Osteocyte (in vitro differentiated cells): ENCODE data around the gene ST7L. TPM values are rescaled to one million over a fixed set of nuclear protein-coding genes. Genes with fewer than 3 reads are reported as not detected.

Experiments used
- DNase-seq: peaks from one replicate; pipeline ENCODE4 v3.0.0; 2021; ENCODE audit warnings: mixed read lengths; ENCODE audit not compliant: unreplicated experiment; ENCODE audit errors: extremely low spot score
- H3K27ac Mint-ChIP-seq: one replicate; pipeline ENCODE4 v1.8.0; 2021; ENCODE audit warnings: mild to moderate bottlenecking, mixed read lengths; ENCODE audit not compliant: unreplicated experiment
- H3K27me3 Mint-ChIP-seq: one replicate; pipeline ENCODE4 v1.8.0; 2021; ENCODE audit warnings: mixed read lengths; ENCODE audit not compliant: unreplicated experiment
- H3K36me3 Mint-ChIP-seq: one replicate; pipeline ENCODE4 v1.8.0; 2021; ENCODE audit warnings: mixed read lengths; ENCODE audit not compliant: unreplicated experiment
- H3K4me1 Mint-ChIP-seq: one replicate; pipeline ENCODE4 v1.8.0; 2021; ENCODE audit warnings: mixed read lengths; ENCODE audit not compliant: unreplicated experiment
- H3K4me3 Mint-ChIP-seq: one replicate; pipeline ENCODE4 v1.8.0; 2021; ENCODE audit warnings: mild to moderate bottlenecking, moderate library complexity, mixed read lengths; ENCODE audit not compliant: unreplicated experiment
- H3K9me3 Mint-ChIP-seq: one replicate; pipeline ENCODE4 v1.8.0; 2021; ENCODE audit warnings: mixed read lengths; ENCODE audit not compliant: unreplicated experiment
- CTCF ChIP-seq: fragments of 200-600 bp; sonication (generic); IDR thresholded peaks from 2 replicates; pipeline ENCODE4 v1.5.0; 2021; ENCODE audit warnings: antibody characterized with exemption, mild to moderate bottlenecking, moderate library complexity
- total RNA-seq: library from RNA; stranded (reverse); gene quantifications from 2 replicates; pipeline ENCODE4 v1.2.1, GENCODE V29; 2021

The ST7L gene
- total RNA-seq, 1 donor from 2014 or later: 22.4 TPM

GRCh38 chr1:112507921-112508277 is 111.0 kb downstream of the ST7L start:
- Mint-ChIP-seq H3K27ac (no peak overlapping the region), H3K36me3 (no peaks in the 10 kb centered on the region), H3K4me3 (peak overlapping the region; percentile 73), H3K27me3 (peaks cover 9% of the 10 kb centered on the region), H3K4me1 (peaks cover 16% of the 10 kb centered on the region), H3K9me3 (no peaks in the 10 kb centered on the region)
- TF ChIP-seq CTCF: no peak
- DNase-seq: no peak

GRCh38 chr1:112507336-112507735 is 111.6 kb downstream of the ST7L start:
- H3K27me3 Mint-ChIP-seq: peaks cover 10% of the 10 kb centered on the region
- H3K4me3 Mint-ChIP-seq: peak overlapping the region; percentile 73
- peaks cover 15% of the 10 kb centered on the region for H3K4me1 Mint-ChIP-seq
- no peaks in the 10 kb centered on the region for H3K36me3 Mint-ChIP-seq
- no peaks in the 10 kb centered on the region for H3K9me3 Mint-ChIP-seq
- no peak for TF ChIP-seq CTCF
- H3K27ac Mint-ChIP-seq: no peak overlapping the region
- DNase-seq: no peak

- no peak for TF ChIP-seq CTCF
- no peaks in the 10 kb centered on the region for H3K9me3 Mint-ChIP-seq
- no peaks in the 10 kb centered on the region for H3K36me3 Mint-ChIP-seq
- H3K4me3 Mint-ChIP-seq: no peak overlapping the region
- H3K27me3 Mint-ChIP-seq: peaks cover 10% of the 10 kb centered on the region
- H3K4me1 Mint-ChIP-seq: peaks cover 19% of the 10 kb centered on the region
- peak; percentile 65 for DNase-seq
- no peak overlapping the region for H3K27ac Mint-ChIP-seq
Observed at GRCh38 chr1:112506731-112507130, 112.2 kb downstream of the ST7L start.

GRCh38 chr1:112506306-112506705 is 112.6 kb downstream of the ST7L start:
- no peak for TF ChIP-seq CTCF
- peaks cover 10% of the 10 kb centered on the region for H3K27me3 Mint-ChIP-seq
- H3K4me3 Mint-ChIP-seq: no peak overlapping the region
- no peak overlapping the region for H3K27ac Mint-ChIP-seq
- peaks cover 23% of the 10 kb centered on the region for H3K4me1 Mint-ChIP-seq
- no peaks in the 10 kb centered on the region for H3K9me3 Mint-ChIP-seq
- no peak for DNase-seq
- no peaks in the 10 kb centered on the region for H3K36me3 Mint-ChIP-seq

GRCh38 chr1:112505878-112506277 is 113.1 kb downstream of the ST7L start:
- H3K27me3 Mint-ChIP-seq: peaks cover 10% of the 10 kb centered on the region
- H3K36me3 Mint-ChIP-seq: no peaks in the 10 kb centered on the region
- DNase-seq: no peak
- H3K4me3 Mint-ChIP-seq: no peak overlapping the region
- no peaks in the 10 kb centered on the region for H3K9me3 Mint-ChIP-seq
- H3K27ac Mint-ChIP-seq: no peak overlapping the region
- H3K4me1 Mint-ChIP-seq: peaks cover 23% of the 10 kb centered on the region
- TF ChIP-seq CTCF: no peak
